Gastrocnemius medialis (tissue), 4 donors: ENCODE measurements around the gene TESK2.

Experiments used
- POLR2A ChIP-seq, 2 donors: fragments of 450-650 bp; IDR thresholded peaks; one replicate each; pipeline ENCODE4 v1.6.1; 2017; ENCODE audit warnings: antibody characterized with exemption in 2 of 2, mild to moderate bottlenecking in 2 of 2, moderate library complexity in 2 of 2
- TF ChIP-seq, protein P1 (sequence below), 5 experiments: fragments of 450-650 bp in 3 of 5; fragments of 200-600 bp in 2 of 5; sonication (generic) in 2 of 5; IDR thresholded peaks in 4 of 5; conservative IDR thresholded peaks in 1 of 5; 1 replicate in 4 of 5; 2 replicates in 1 of 5; pipeline ENCODE4 v1.5.1; 2016 to 2019; ENCODE audit warnings: antibody characterized with exemption in 5 of 5, mild to moderate bottlenecking in 3 of 5, moderate library complexity in 3 of 5

DNA sequence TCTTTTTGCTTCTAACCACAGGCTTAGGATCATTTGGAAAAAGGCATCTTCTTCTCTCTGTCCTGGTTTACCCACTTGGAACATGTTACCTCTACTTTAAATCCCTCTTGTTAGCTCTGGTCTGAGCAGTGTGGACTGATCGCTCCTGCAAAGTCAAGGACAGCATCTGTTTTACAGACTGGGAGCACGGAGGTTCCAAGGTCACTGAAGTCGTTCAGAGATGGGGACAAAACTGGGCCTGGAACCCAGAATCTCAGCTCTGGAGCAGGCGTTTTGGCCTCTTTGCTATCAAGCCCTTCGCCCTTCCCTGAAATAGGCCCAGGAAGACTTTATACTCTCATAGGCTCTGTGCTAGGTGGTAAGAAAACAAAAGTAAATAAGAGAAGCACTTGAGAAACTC lies 139.5 kb downstream of the TESK2 start:
- no peak for TF ChIP-seq POLR2A (IDR thresholded peaks at IDR 0.05)
- TF ChIP-seq, protein P1, sequence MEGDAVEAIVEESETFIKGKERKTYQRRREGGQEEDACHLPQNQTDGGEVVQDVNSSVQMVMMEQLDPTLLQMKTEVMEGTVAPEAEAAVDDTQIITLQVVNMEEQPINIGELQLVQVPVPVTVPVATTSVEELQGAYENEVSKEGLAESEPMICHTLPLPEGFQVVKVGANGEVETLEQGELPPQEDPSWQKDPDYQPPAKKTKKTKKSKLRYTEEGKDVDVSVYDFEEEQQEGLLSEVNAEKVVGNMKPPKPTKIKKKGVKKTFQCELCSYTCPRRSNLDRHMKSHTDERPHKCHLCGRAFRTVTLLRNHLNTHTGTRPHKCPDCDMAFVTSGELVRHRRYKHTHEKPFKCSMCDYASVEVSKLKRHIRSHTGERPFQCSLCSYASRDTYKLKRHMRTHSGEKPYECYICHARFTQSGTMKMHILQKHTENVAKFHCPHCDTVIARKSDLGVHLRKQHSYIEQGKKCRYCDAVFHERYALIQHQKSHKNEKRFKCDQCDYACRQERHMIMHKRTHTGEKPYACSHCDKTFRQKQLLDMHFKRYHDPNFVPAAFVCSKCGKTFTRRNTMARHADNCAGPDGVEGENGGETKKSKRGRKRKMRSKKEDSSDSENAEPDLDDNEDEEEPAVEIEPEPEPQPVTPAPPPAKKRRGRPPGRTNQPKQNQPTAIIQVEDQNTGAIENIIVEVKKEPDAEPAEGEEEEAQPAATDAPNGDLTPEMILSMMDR (IDR thresholded peaks at IDR 0.05 in 4 of 5, conservative IDR thresholded peaks at IDR 0.05 in 1 of 5): no peak
